Measurements from ENCODE around the gene ZNF2.

GRCh38 chr2:95165030-95165370 lies 609 bp upstream of the ZNF2 start:
- no peak for TF ChIP-seq GATA2 (IDR thresholded peaks at IDR 0.05; ENCODE audit: low read depth, low read length)
- TF ChIP-seq GATA3 (IDR thresholded peaks at IDR 0.05; ENCODE audit: low read depth, low read length) = no peak

Data from SH-SY5Y (cell line).